D341Med (cell line): ENCODE measurements around the gene FBXL7.

ENCODE experiments used
- DNase-seq: peaks from one replicate; pipeline ENCODE4 v3.0.0; 2012; ENCODE audit warnings: low spot score

The FBXL7 gene

DNA sequence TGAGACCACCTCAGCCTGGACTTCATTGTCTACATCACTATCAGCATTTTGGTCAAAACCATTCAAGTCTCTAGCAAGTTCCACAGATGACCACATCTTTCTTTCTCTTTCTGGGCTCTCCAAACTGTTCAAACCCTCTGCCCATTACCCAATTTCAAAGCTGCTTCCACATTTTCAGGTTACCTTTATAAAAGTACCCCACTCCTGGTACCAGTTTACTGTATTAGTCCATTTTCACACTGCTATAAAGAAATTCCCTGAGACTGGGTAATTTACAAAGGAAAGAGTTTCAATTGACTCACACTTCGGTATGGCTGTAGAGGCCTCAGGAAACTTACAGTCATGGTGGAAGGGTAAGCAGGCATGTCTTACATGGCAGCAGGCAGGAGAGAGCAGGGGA lies 84.5 kb downstream of the FBXL7 start:
- no peak for DNase-seq

DNA sequence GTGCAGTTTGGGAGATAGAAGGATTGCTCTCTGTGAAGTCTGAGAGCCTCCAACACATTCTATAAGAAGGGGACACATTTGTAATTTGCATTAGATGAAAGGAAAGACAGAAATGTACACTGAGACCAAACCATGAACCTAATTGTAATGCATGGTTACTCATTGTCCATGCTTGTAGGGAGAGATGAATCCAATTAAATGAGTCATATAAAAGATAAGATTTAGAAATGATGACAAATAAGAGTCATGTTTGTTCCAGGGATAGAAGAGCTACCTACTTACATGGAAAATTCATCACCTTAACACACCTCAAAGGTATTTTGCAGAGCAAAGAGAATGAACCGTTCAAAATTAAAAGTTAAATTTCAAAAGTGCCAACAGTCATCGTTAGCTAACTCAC lies 85.1 kb downstream of the FBXL7 start:
- no peak for DNase-seq

DNA sequence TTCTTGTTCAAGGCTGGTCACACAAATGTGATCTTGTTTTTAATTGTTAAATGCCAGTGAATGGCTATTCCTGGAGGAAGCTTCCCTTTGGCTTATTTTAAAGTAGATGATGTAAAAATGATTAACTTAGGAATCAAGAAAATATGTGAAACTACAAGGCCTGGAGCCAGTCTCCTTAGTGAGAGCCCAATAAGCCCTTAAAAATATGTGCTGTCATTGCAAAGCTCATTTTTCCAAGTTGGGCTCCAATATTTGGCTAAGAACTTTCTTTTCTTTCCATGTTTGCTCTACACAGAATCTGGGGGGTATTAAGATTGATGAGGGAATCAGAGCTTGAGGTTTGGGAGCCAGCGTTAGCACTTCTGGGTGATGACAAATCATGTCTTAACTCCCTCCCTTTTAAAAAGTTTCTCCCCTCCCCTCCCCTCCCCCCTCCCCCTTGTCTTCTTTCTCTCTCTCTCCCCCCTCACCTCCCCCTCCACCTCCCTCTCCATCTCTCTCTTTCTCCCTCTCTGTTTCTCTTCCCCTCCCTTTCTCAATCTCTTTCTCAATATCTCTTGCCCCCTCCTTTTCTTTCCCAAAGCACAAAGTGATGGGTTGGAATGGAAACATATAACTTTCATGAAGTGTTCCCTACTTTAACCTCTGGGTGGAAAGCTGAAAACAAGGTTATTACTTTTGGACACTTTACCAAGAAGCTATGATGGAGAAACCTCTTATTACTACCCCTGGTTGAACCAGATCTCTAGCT lies 86.0 kb downstream of the FBXL7 start:
- DNase-seq = no peak

DNA sequence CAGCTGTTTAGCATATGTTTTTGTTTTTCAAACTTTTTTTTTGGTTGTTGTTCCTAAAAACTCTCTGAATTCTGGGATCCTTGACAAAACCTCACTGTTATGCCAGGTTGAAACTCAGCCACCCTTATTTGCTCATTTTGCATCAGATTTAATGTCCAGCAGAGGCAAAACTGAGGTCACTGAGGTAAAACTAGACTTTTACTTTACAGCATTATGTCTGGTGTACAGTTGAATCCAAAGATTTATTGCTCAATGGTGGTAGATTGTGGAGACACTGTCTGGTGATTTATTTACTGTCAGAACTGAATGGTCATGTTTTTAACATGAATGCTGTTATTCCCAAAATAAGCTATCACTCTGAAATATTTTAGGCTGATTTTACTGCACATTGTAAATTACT lies 87.9 kb downstream of the FBXL7 start:
- DNase-seq = no peak

DNA sequence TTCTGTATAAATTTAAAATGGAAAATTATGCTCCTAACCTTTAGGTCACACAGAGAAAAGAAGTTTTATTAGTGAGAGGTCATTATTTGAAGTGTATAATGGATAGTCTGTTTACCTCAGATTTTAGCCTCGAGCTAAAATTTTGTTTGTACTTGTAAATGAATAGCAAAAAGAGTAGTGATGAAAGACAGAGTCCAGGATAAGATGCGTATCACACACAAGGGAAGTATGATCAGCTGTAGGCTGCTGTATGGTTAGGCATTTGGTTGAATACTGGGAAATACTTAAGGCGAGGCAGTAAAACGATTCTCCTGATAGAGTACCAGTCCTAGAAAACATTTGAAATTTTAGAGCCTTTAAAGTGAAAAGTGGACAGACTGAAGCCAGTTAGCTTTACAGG lies 92.7 kb downstream of the FBXL7 start:
- DNase-seq = no peak

DNA sequence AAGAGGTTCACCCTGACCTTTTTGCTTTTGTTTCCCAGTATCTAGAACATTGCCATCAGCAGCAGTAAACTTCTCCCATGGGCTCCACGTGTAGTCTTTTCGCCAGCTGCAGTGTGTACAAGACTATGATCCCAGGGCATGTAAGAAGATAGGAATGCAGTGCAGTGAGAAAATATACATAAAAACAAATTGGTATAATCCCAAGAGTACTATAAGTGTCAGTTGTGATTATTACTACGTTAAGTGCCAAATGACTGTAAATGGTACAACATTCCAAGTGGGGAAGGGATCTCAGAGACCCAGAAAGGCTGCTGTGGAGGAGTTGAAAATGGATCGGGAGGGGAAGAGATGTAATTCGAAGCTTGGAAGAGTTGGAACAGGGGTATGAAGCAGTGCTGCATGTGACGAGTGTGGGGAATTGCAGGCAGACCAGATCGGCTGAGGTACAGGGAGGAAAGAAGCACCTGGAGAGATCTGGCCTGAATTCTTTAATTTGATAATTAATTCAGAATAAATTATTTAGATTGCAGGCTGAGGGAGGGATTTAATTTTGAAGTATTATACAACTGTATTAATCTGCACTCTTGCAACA lies 95.1 kb downstream of the FBXL7 start:
- no peak for DNase-seq

DNA sequence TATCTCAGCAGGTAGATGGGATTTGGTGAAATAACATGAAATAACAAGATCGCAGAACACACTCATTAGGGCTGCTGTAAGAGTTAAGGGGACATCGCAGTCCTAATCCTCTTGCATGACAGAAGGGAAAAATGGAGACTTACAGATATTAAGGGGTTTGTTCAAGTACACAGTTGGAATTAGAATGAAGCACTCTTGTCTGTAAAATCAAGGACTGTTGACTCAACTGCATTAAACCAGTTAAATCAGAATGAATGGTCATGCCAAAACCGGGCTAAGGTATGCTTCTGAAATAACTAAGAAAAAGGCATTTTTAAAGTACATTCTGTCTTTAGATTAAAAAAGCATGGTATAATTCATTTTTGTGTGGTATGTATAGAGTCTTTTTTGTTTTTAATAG lies 95.9 kb downstream of the FBXL7 start:
- DNase-seq = no peak

DNA sequence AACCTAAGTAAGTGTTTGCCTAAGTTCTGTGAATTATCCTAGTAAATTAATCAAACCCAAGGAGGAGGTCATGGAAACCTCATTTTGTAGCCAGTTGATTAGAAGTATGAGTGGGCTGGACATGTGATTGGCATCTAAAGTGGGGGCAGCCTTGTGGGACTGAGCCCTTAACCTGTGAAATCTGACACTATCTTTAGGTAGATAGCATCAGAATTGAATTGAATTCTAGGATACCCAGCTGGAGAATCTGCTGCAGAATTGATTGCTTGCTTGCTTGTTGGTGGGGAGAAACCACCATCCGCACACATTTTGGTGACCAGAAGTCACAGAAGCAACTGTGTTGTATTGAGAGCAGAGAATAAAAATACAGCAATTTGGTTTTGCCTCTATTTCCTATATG lies 97.0 kb downstream of the FBXL7 start:
- no peak for DNase-seq

DNA sequence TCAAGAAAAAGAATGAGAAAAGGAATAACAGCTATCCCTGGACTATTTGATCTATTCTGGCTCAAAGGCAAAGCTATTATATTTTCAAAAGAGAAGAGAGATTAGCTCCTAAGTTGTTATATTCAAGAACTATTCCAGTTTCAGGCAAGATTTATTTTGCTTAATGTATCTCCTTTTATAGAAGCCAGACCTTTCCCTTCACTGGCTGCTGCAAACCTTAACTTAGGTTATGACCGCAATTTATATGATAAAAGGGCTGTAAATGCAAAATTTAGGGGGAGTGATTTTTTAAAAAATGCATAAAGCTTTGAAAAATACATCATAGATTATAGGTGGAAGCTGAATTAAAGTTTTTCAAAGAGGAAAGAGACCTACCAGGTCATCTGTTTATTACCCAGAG lies 97.8 kb downstream of the FBXL7 start:
- no peak for DNase-seq

DNA sequence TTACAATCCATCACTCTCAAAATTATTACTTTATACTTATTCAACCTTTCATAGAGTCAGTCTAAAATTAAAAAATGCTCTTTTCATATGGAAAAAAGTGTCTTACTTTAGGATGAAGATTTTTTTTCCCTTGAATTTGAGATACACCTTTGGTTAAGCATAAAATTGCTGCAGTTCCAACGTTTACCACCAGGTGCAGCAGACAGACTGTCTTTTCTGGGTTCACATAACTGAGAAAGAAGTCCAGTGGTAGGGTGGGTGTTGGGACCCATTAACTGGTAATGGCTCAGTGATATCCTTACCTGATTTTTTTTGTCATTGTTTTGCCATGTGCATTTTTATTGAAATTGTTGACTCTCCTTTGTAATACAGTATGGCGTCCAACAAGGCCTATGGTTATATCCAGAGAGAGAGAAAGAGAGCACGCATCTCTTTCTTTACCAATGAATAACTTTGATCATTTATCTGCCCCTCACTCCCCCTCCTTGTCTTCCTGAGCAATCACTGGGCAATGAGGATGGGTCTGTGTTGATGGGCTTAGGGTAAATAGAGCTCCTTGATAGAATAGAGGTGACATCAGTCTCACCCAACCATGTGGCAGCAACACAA lies 98.4 kb downstream of the FBXL7 start:
- DNase-seq = no peak

DNA sequence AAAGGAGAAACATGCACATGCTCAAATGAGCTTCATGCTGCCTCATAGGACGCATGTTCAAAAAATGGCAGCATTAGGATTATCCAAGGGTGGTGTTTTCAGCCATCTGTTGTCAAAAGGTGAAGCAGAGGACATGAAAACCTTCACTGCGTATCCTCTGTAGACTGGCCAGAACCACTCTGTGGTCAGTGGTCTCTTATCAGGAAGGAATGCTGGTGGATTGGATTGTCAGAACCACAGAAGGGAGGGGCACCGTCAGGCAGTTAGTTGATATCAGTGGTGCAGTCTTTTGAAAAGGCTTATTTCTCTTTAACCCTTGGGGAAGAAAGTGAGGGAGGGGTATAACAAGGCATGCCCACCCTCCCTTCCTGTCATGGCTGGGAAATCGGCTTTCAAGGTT lies 100.1 kb downstream of the FBXL7 start:
- no peak for DNase-seq

DNA sequence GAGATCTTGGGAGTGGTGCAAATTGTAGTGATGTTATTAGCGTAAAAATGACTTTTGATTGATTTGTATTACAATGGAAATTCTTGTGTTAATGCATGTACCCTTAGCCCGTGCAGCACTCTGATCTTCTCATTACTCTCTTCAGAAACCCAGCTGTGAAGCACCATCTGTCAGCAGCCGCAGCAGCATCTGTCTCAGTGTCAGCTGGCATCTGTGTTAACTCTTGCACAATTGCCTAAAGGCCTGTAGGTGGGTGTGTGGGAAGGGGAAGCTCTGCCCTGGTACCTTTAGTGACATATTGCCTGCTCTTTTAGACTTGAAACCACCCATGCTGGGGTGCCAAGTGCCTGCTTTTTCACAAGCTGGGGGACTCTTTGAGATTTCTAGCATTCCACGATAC lies 101.3 kb downstream of the FBXL7 start:
- peak; percentile 29 for DNase-seq

DNA sequence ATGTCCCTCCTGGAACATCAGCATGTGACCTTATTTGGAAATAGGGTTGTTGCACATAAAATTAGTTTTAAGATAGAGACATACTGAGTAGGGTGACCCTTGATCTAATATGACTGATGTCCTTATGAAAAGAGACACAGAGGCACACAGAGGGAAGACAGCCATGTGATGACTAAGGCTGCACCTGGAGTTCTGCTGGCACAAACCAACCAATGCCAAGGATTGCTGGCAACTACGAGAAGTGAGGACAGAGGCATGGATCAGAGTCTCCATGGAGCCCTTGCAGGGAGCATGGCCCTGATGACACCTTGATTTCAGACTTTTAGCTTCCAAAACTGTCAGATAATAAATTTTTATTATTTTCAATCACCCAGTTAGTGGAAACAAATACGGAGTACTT lies 101.9 kb downstream of the FBXL7 start:
- DNase-seq = no peak

DNA sequence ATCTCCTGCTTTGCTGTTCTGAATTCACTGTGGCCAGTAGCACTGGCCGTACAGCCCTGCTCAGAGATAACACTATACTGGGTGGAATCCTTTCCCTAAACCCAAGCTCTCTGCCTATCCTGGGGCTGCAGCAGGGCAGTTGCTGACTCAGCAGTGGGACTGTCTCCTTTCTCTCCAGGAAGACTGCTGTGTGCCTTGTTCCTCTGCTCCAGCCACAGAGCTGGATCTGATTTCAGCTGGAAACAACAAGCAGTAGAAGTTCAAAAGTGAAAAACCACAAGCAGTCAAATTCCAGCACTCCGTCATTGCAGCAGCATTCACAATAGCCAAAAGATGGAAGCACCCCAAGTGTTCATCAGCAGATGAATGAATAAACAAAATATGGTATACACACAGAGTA lies 105.0 kb downstream of the FBXL7 start:
- DNase-seq = no peak

DNA sequence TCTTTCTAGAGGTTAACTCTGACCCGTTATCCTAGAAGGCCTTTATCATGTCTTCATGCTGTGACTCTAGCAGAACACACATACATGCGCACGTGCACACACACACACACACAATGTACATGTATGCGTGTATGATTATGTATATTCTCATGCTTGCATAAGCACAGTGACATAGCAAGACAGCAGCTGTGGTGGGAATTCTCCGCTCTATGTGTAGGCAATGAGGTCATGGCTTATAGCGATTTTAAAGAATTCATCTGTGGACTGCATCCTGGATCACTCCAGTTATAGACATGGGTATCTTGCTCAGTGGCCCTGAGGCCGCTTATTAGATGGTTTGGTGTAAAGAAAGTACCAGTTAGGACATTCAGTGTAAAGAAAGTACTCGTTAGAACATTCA lies 106.2 kb downstream of the FBXL7 start:
- DNase-seq = no peak

DNA sequence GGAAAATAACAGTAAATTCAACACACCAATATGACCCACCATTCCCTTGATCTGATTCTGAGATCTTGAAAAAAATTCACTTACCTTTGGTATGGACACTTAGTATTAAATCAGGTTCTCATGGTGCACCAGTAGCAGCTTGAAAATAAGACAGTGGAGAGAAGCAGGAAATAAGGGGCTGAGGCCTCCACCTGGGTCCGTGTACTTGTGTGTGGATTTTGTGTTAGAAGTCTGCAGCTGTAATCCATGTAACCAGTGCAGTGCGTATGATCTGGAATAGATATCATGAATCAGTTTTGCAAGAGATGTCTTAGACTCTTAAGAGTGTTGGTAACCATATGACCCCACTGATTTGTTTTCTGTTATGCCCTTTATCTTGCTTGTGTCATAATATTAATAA lies 107.1 kb downstream of the FBXL7 start:
- no peak for DNase-seq

DNA sequence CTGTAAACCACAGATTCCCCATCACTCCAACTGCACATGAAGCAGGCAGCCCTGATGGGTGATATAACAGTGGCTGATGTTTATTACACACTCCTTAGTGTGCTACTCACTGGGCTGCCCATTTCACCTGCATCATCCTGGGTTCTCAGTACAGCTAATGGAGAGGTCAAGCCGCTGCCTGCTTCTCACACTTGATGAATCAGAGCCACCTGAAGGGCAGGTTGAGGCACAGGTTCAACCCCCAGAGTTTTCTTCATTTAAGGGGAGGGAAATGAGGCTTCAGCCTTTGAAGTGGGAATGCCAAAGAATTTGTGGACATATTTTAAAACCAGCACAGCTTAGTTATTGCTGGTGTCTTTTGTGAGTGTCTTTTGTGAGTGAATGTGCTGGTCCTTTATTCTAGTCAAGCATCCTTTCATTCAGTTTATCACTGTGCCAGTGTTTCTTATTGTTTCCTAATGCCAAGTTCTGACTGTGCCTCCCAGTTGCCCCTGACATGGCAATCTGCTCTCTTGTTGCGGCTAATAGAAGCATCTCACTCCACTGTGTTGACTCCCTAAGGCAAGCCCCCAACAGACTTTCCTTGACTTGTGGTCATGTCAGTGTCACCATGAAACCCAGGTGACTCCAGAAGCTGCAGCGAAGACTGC lies 109.2 kb downstream of the FBXL7 start:
- no peak for DNase-seq

DNA sequence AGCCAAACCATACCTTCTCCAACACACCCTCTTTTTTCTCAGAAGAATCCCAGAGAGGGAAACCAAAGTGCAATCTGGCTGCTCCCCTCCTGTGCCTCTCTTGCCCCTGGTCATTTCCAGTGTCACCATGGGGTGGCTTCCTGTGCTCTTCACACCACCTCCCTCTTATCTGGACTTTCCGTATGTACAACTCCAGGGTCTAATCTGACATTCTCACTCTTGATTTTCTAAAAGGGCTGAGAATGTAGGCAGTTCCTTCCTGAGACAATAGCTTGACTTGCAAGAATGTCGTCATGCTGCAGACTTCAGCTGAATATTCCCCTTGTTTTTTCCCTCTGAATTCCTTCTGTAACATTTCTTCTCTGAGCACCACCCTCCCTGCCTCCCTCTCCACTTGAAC lies 110.2 kb downstream of the FBXL7 start:
- no peak for DNase-seq

DNA sequence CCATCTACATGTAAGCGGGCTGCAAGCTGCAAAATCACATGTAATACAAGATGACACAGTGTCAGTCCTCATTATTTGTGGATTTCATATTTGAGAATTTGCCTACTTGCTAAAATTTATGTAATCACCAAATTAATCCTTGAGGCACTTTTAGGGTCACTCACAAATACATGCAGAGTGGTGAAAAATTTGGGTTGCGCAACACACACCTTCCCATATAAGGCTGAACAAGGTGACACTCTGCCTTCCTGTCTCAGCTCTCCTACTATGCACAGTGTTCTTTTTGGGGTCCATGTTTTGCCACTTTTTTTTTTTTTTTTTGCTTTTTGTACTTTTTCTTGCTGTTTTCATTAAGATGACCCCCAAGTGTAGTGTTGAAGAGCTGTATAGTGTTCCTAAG lies 111.0 kb downstream of the FBXL7 start:
- DNase-seq = no peak

DNA sequence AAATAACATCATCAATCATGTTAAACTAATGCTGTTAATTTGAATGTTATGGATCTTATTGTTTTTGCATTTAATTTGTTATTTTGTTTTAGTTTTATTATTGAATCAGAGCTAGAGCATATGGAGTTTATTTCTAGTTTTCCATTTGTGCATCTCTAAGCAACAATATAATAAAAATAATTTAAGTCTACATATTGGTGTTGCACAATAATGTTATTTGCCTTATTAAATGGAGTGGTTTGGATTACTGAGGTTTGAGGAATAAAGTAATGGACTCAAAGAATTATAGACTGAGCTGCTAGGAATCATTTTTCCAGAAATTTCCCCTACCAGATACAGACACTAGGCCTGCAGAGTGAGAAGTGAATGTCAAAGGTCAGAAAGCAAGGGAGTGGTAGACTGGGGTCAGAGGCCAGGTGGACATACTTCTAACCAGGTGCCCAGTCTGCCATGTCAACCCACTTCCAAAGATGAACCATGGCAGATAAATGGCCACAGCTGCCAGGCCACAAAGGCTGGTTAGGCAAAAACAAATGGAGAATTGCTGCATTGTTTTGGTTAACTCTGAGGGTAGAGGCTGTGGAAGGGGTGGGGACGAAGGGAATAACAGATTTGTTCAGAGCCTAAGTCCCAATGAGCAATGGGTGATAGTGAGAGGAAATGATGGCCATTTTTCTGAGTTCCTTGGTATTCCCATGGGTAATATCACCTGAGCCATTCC lies 113.1 kb downstream of the FBXL7 start:
- no peak for DNase-seq

DNA sequence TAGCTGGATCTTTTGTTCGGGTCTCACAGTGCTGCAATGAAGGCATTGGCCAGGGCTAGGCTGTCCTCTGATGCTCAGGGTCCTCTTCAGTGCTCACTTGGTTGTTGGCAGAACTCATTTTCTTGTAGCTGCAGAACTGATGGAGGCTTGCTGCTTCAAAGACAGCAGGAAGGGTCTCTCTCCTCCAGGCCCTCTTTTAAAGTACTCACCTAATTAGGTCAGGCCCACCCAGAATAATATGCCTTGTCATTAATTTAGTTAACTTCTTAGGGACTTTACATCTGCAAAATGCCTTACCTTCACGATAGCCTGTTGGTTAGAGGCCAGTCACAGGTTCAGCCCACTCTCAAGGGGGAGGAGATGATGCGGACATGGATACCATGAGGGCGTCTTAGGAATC lies 114.7 kb downstream of the FBXL7 start:
- DNase-seq = no peak

DNA sequence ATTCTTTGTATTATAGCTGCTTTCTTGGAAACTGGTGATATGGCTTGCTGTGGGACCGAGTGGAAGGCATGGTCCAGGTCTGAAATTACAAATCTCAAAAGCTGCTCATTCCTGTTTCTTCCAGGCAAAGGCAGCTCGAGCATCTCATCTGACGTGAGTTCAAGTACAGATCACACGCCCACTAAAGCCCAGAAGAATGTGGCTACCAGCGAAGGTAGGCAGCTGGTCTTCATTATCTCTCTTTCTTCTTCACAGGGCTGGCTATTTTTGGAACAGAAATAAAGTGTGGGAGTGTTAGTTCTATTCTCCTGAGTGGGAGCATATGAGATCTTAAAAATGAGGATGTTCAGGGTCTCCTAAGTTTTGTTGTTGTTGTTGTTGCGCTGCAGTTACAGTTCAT lies 115.9 kb downstream of the FBXL7 start:
- no peak for DNase-seq

DNA sequence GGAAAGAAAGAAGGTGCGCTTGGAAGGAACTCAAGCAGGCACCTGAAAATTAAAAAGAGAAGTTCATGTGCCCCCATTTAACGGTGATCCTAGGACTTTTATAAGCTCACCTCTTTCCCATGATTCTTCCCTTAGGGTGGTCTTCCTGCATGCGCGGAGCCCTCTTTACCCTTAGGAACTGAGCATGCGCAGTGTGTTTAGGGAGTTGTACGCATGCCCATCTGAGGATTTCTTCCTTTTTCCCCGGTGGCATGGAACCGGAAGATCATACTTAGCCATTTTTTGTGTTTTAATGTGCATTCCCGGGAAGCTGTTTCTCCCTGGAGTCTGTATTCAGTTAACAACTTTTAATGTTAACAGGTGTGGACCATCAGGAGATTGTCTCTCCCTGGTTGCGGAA lies 119.0 kb downstream of the FBXL7 start:
- DNase-seq = no peak
